ENCODE measurements around the gene TMEM53. TPM values are rescaled to one million over a fixed set of nuclear protein-coding genes. Genes with fewer than 3 reads are reported as not detected.

Gene TMEM53
- total and polyA plus RNA-seq, 2 of the 8 experiments (the other 6 are each of a cell fraction or from before 2014, with no cell fraction given): 6.7 to 27.9 TPM

DNA sequence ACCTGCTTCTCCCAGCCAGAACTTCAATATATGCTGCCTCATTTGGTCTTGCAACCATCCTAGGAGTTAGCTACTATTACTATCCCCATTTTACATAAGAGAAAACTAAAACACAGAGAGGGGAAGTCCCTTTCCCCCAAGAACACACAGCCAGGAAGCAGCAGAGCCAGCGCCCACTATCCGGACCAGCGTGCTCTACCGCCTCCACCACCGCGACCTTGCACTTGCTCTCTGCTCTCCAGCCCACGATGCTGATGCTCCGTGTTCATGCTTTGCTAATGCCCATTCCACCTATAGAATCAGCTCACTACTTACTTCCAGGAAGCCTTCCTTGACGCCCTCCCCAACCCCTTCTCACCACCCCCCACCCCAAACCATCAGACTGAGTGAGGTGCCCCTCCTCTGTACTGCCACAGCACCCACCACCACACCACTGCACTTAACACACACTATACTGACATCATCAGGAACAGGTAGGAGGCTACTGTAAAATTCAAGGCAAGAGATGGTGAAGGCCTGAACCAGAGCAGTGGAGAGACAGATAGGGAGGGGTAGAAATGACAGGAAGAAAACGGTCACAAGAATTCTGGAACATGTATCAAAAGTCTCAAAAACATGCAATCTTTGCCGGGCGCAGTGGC lies 9.4 kb downstream of the TMEM53 start:
- POLR2A ChIA-PET (ENCODE audit: partially characterized antibody): interaction anchor here (0.9 to 2.9 kb wide), 4 partner anchors 9 to 110 kb away, joined by 3 to 10 read pairs (median 4); partner anchors contain the start of genes ARMH1, RPS8 and TMEM53
- FAIRE-seq: no peak
- TF ChIP-seq TCF12 (IDR thresholded peaks at IDR 0.05; ENCODE audit: low read depth, low read length) (no peak), CHD2 (IDR thresholded peaks at IDR 0.05; ENCODE audit: low read length) (no peak), CTBP2 (IDR thresholded peaks at IDR 0.05; ENCODE audit: borderline replicate concordance, insufficient read depth, insufficient read length, low read length) (no peak), CBX5 (IDR thresholded peaks at IDR 0.05; ENCODE audit: low read depth, low read length) (no peak)
- TF ChIP-seq, protein P1, sequence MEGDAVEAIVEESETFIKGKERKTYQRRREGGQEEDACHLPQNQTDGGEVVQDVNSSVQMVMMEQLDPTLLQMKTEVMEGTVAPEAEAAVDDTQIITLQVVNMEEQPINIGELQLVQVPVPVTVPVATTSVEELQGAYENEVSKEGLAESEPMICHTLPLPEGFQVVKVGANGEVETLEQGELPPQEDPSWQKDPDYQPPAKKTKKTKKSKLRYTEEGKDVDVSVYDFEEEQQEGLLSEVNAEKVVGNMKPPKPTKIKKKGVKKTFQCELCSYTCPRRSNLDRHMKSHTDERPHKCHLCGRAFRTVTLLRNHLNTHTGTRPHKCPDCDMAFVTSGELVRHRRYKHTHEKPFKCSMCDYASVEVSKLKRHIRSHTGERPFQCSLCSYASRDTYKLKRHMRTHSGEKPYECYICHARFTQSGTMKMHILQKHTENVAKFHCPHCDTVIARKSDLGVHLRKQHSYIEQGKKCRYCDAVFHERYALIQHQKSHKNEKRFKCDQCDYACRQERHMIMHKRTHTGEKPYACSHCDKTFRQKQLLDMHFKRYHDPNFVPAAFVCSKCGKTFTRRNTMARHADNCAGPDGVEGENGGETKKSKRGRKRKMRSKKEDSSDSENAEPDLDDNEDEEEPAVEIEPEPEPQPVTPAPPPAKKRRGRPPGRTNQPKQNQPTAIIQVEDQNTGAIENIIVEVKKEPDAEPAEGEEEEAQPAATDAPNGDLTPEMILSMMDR (IDR thresholded peaks at IDR 0.05; ENCODE audit: control extremely low read depth in 1 of 3, insufficient read depth in 1 of 3, low read depth in 1 of 3, low read length in 3 of 3): no peak

More for the DNA sequence above, 9.4 kb downstream of the TMEM53 start:
- no peak overlapping the region for H2BK12ac ChIP-seq (ENCODE audit: low read depth, low read length)
- no peak overlapping the region for H2BK15ac ChIP-seq (ENCODE audit: low read length)
- no peak for DNase-seq (ENCODE audit: low read depth in 1 of 2, low spot score in 2 of 2)
- H3K23ac ChIP-seq (ENCODE audit: insufficient read length): no peak overlapping the region
- H3K4me2 ChIP-seq (ENCODE audit: insufficient read depth in 1 of 2, low read depth in 2 of 2, low read length in 2 of 2): no peak overlapping the region
- no peak overlapping the region for H2AFZ ChIP-seq (ENCODE audit: low read length)
- no peaks in the 10 kb centered on the region for H3K79me2 ChIP-seq (ENCODE audit: control insufficient read depth in 1 of 2, insufficient read depth in 2 of 2, low read length in 2 of 2)
- H3K36me3 ChIP-seq (ENCODE audit: control insufficient read depth in 2 of 4, insufficient read depth in 4 of 4, low read length in 3 of 4): no peaks in the 10 kb centered on the region
- no peak overlapping the region for H2BK120ac ChIP-seq (replicated peaks; ENCODE audit: low read depth, low read length)
- H3K4ac ChIP-seq (replicated peaks; ENCODE audit: insufficient read length, low read depth, low read length): no peak overlapping the region
- no peaks in the 10 kb centered on the region for H3K23me2 ChIP-seq (ENCODE audit: low read depth, low read length)
- no peak overlapping the region for H4K5ac ChIP-seq (ENCODE audit: insufficient read length, low read depth, low read length)
- no peak overlapping the region for H3K4me3 ChIP-seq (ENCODE audit: extremely low read depth in 1 of 4, insufficient read depth in 2 of 4, low read depth in 3 of 4, low read length in 4 of 4)
- no peaks in the 10 kb centered on the region for H4K20me1 ChIP-seq (replicated peaks in 1 of 2; ENCODE audit: control insufficient read depth in 1 of 2, insufficient read depth in 2 of 2, low read length in 2 of 2)
- H3K56ac ChIP-seq (replicated peaks; ENCODE audit: insufficient read length, low read depth, low read length): no peak overlapping the region
- no peaks in the 10 kb centered on the region for H3K79me1 ChIP-seq (ENCODE audit: low read depth, low read length)
- H2BK20ac ChIP-seq (ENCODE audit: low read length): no peak overlapping the region
- no peaks in the 10 kb centered on the region for H3K27me3 ChIP-seq (replicated peaks in 1 of 4; ENCODE audit: control insufficient read depth in 3 of 4, extremely low read depth in 1 of 4, insufficient read depth in 3 of 4, low read length in 3 of 4)
- CTCF ChIA-PET (ENCODE audit: partially characterized antibody): interaction anchor here (0.9 to 7.6 kb wide), 8 partner anchors 10 to 370 kb away, joined by 3 to 45 read pairs (median 3); no protein-coding TSS in a partner anchor
- H3K9me3 ChIP-seq (ENCODE audit: insufficient read depth in 2 of 2, low read depth in 1 of 2, low read length in 1 of 2): no peaks in the 10 kb centered on the region
- no peak overlapping the region for H3K27ac ChIP-seq (ENCODE audit: low read depth, low read length)
- H2BK5ac ChIP-seq (ENCODE audit: low read depth, low read length): no peak overlapping the region
- no peak overlapping the region for H2AK5ac ChIP-seq (ENCODE audit: low read depth, low read length)
- no peak overlapping the region; the same call in 1 of the 2 replicates for H4K8ac ChIP-seq (ENCODE audit: extremely low read depth, insufficient read depth, low read length)
- no peak overlapping the region for H3K18ac ChIP-seq (ENCODE audit: extremely low read depth, low read length)
- H3K4me1 ChIP-seq (replicated peaks in 1 of 4; ENCODE audit: control insufficient read depth in 3 of 4, insufficient read depth in 4 of 4, low read length in 3 of 4): no peaks in the 10 kb centered on the region; a peak in 2 of 7 replicates
- no peak overlapping the region for H3K14ac ChIP-seq (ENCODE audit: insufficient read length)
- H4K91ac ChIP-seq (replicated peaks; ENCODE audit: insufficient read length, low read length): no peak overlapping the region
- no peak overlapping the region for H3K9ac ChIP-seq (replicated peaks in 1 of 4; ENCODE audit: extremely low read depth in 1 of 4, low read depth in 3 of 4, low read length in 3 of 4)
- WGBS, 2 experiments (ENCODE audit: extremely low coverage in 1 of 2, insufficient coverage in 1 of 2, insufficient read length in 1 of 2, insufficient replicate concordance in 2 of 2, low coverage in 1 of 2, low lambda C conversion rate in 2 of 2, missing lambda C conversion rate in 1 of 2): 88% methylated on average over 8 of the region's 12 CpGs; no CpG with 5 or more reads in 1 of the 2 experiments

All from H1 (cell line).